Measurements from ENCODE around the gene AP3B1.

Gene AP3B1

GRCh38 chr5:78062645-78063044 lies 231.9 kb downstream of the AP3B1 start:
- no peak for DNase-seq
- Histone ChIP-seq H3K79me2 (ENCODE audit: insufficient read depth, low read length) (no peaks in the 10 kb centered on the region), H3K4me2 (ENCODE audit: insufficient read depth, low read length) (no peak overlapping the region), H3K9ac (ENCODE audit: low read depth, low read length) (no peak overlapping the region), H3K27ac (ENCODE audit: low read length) (no peak overlapping the region), H3K9me3 (ENCODE audit: insufficient read depth, low read length, severe bottlenecking) (no peaks in the 10 kb centered on the region), H3K4me3 (ENCODE audit: low read depth in 1 of 2, low read length in 2 of 2) (no peak overlapping the region), H3K36me3 (ENCODE audit: insufficient read depth, low read length) (no peaks in the 10 kb centered on the region), H4K20me1 (ENCODE audit: insufficient read depth, low read length) (no peaks in the 10 kb centered on the region), H3K27me3 (ENCODE audit: insufficient read depth, low read length, poor library complexity) (no peaks in the 10 kb centered on the region), H3K4me1 (ENCODE audit: insufficient read depth, low read length) (no peaks in the 10 kb centered on the region), H2AFZ (ENCODE audit: low read depth, low read length) (no peak overlapping the region)
- ATAC-seq (ENCODE audit: insufficient read depth, low read depth), result no peak
- TF ChIP-seq, protein P1, sequence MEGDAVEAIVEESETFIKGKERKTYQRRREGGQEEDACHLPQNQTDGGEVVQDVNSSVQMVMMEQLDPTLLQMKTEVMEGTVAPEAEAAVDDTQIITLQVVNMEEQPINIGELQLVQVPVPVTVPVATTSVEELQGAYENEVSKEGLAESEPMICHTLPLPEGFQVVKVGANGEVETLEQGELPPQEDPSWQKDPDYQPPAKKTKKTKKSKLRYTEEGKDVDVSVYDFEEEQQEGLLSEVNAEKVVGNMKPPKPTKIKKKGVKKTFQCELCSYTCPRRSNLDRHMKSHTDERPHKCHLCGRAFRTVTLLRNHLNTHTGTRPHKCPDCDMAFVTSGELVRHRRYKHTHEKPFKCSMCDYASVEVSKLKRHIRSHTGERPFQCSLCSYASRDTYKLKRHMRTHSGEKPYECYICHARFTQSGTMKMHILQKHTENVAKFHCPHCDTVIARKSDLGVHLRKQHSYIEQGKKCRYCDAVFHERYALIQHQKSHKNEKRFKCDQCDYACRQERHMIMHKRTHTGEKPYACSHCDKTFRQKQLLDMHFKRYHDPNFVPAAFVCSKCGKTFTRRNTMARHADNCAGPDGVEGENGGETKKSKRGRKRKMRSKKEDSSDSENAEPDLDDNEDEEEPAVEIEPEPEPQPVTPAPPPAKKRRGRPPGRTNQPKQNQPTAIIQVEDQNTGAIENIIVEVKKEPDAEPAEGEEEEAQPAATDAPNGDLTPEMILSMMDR (IDR thresholded peaks at IDR 0.05; ENCODE audit: borderline replicate concordance, extremely low read depth, low read length, poor library complexity, severe bottlenecking), result no peak
- TF ChIP-seq EZH2 (IDR thresholded peaks at IDR 0.05; ENCODE audit: borderline replicate concordance, low read depth, low read length, severe bottlenecking), result no peak

DNA sequence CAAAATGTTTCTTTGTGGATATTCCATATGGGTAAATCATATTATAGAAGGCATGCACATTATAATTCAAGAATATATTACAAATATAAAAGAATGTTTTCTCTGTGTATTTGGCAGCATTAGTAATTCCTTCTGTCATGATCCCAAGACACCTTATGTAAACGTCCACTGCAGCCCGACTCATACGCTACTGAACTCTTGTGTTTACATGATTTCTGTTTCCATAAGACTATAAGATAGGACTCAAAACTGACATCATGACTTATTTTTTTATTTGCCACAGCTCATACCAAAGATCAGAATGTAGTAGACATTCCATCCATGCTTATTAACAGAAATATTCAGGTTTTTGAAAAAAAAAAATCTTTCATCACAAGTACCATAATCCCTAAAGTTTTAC lies 234.1 kb downstream of the AP3B1 start:
- H3K27ac ChIP-seq (ENCODE audit: low read length), result no peak overlapping the region
- ATAC-seq (ENCODE audit: insufficient read depth, low read depth), result no peak
- TF ChIP-seq, protein P1 (IDR thresholded peaks at IDR 0.05; ENCODE audit: borderline replicate concordance, extremely low read depth, low read length, poor library complexity, severe bottlenecking), result no peak
- TF ChIP-seq EZH2 (IDR thresholded peaks at IDR 0.05; ENCODE audit: borderline replicate concordance, low read depth, low read length, severe bottlenecking), result no peak

GRCh38 chr5:78058625-78059024 lies 235.9 kb downstream of the AP3B1 start:
- TF ChIP-seq EZH2 (IDR thresholded peaks at IDR 0.05; ENCODE audit: borderline replicate concordance, low read depth, low read length, severe bottlenecking), result no peak
- TF ChIP-seq, protein P1 (IDR thresholded peaks at IDR 0.05; ENCODE audit: borderline replicate concordance, extremely low read depth, low read length, poor library complexity, severe bottlenecking), result no peak
- no peak overlapping the region for H3K4me2 ChIP-seq (ENCODE audit: insufficient read depth, low read length)

More for the DNA sequence above, 234.1 kb downstream of the AP3B1 start:
- no peak for DNase-seq
- Histone ChIP-seq H3K9ac (ENCODE audit: low read depth, low read length) (no peak overlapping the region), H2AFZ (ENCODE audit: low read depth, low read length) (no peak overlapping the region), H3K79me2 (ENCODE audit: insufficient read depth, low read length) (no peaks in the 10 kb centered on the region), H3K4me2 (ENCODE audit: insufficient read depth, low read length) (no peak overlapping the region), H3K4me3 (ENCODE audit: low read depth in 1 of 2, low read length in 2 of 2) (no peak overlapping the region), H3K27me3 (ENCODE audit: insufficient read depth, low read length, poor library complexity) (no peaks in the 10 kb centered on the region), H3K4me1 (ENCODE audit: insufficient read depth, low read length) (no peaks in the 10 kb centered on the region), H3K36me3 (ENCODE audit: insufficient read depth, low read length) (no peaks in the 10 kb centered on the region), H4K20me1 (ENCODE audit: insufficient read depth, low read length) (no peaks in the 10 kb centered on the region), H3K9me3 (ENCODE audit: insufficient read depth, low read length, severe bottlenecking) (no peaks in the 10 kb centered on the region)

More at GRCh38 chr5:78058625-78059024, 235.9 kb downstream of the AP3B1 start:
- no peaks in the 10 kb centered on the region for H3K27me3 ChIP-seq (ENCODE audit: insufficient read depth, low read length, poor library complexity)
- DNase-seq, result no peak
- no peaks in the 10 kb centered on the region for H4K20me1 ChIP-seq (ENCODE audit: insufficient read depth, low read length)
- H3K9ac ChIP-seq (ENCODE audit: low read depth, low read length), result no peak overlapping the region
- no peak for ATAC-seq (ENCODE audit: insufficient read depth, low read depth)
- no peak overlapping the region for H3K27ac ChIP-seq (ENCODE audit: low read length)
- H3K79me2 ChIP-seq (ENCODE audit: insufficient read depth, low read length), result no peaks in the 10 kb centered on the region
- H3K36me3 ChIP-seq (ENCODE audit: insufficient read depth, low read length), result no peaks in the 10 kb centered on the region
- no peak overlapping the region for H2AFZ ChIP-seq (ENCODE audit: low read depth, low read length)
- no peaks in the 10 kb centered on the region for H3K9me3 ChIP-seq (ENCODE audit: insufficient read depth, low read length, severe bottlenecking)
- no peaks in the 10 kb centered on the region for H3K4me1 ChIP-seq (ENCODE audit: insufficient read depth, low read length)
- H3K4me3 ChIP-seq (ENCODE audit: low read depth in 1 of 2, low read length in 2 of 2), result no peak overlapping the region
